HG03135 (cell line): ENCODE measurements around the gene PRICKLE1.

Experiments used
- ATAC-seq: cut with Tn5 transposase; IDR thresholded peaks from one replicate; pipeline ENCODE4 v1.9.1; 2021; ENCODE audit warnings: mild to moderate bottlenecking, moderate library complexity; ENCODE audit not compliant: unreplicated experiment

Gene PRICKLE1

DNA sequence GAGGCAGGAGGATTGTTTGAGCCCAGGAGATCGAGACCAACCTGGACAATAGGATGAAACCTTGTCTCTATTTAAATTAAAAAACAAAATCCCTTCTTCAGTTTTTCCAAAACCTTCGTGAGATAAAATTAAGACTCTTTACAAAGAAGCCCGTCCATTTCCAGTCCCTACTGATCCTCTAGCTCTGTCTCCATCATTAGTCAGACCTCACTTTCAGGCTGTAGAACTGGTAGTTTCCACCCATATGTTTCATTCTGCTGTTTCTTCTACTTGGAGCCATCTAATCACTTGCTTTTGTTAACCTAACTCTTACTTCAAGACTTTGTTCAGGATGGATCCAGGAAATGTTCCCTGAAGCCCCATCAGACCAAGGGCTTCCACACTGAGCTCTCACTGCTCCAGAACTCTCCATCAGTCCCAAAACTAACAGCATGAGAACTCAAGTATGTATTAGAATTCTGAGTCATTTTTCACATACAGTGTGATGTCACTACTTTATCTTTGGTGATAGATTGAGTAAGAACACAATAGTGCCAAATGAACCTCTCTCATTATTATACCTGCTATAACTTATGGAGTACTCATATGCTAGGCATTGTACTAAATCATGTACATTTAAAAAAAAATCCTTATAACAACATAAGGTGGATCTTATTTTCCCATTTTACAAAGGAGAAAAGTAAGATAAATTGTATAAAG is 90.8 kb downstream of the PRICKLE1 start:
- ATAC-seq: no peak

DNA sequence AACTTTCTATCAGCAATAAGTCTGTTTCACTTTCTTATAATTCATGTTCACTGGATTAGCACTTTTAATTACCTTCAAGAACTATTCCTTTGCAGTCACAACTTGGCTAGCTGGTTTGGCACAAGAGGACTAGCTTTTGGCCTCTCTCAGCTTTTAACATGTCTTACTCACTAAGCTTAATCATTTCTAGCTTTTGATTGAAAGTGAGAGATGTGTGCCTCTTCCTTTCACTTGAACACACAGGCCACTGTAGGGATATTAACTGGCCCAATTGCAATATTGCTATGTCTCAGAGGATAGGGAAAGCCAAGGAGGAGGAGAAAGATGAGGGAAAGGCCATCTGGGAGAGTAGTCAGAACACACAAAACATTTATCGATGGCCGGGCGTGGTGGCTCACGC is 92.7 kb downstream of the PRICKLE1 start:
- no peak for ATAC-seq

DNA sequence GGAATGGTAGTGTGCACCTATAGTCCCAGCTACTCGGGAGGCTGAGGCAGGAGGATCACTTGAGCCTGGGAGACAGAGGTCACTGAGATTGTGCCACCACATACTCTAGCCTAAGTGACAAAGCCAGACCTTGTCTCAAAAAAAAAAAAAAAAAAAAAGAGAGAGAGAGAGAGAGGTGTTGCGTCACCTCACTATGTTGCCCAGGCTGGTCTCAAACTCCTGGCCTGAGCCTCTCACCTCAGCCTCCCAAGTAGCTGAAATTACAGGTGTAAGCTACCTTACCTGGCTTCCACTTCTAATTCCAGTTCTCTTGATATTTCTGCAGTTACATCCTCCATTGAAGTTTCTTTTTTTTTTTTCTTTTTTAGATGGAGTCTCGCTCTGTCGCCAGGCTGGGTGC is 94.3 kb downstream of the PRICKLE1 start:
- ATAC-seq: no peak

DNA sequence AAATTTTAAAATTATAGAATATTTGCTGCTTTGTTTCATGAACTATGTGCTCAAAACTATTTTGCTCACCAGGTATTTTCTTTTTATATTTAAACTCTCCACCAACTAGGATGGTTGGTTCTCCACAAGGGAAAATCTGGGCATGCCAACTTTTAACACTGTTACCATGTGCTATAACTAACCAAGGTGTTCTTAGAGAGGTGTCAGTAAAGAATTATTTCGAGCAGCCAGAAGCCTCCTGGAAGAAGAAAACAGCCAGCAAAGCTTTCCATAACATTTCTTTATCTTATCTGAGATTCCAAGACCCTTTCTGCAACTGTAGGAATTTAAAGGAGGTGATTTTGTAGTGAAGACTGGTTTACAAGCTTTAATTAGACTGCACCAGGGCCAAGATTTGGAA is 97.3 kb downstream of the PRICKLE1 start:
- ATAC-seq: no peak

DNA sequence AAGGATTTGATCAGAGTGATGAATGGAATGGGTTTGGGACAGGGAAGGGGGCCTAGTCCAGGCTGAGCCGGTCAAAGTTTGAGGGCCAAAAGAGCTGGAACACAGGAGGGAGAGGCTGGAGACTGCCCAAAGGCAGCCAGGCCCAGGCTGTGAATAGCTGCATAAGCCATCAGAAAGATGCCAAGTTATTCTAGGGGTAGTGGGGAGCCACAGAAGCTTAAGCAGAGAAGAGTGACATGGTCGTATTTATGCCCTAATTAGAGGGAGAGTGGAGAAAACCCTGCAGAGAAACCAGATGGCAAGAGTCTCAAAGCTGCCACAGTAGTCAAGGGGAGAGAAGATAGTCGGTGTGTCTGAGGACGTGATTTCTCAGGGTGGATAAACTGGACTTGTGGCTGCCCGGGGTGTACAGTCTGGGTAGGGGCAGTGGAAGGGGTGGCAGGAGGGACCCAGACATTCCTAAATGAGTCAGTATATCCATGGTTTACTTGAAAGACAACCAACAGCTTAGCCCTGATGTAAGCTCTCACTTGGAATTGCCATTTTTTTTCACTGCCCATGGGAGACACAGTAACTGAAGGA is 99.2 kb downstream of the PRICKLE1 start:
- no peak for ATAC-seq

DNA sequence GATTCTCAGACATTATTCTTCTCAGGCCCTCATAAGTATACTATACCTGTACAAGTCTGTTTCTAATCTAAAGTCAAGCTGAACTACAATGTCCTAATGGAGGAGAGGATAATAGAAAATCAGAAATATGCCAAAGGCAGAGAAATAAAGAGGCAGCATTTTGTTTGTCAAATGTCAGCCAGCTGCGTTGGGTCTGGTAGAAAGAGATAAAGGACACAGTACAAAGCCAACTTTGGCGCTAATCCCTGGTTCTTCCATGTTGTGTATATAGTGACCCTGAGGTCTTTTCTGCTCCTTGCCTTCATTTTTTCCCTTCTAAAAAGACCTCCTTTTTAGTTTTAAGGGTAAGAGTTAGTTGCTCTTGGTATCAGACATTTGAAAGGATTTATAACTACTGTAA is 103.1 kb downstream of the PRICKLE1 start:
- ATAC-seq: no peak

DNA sequence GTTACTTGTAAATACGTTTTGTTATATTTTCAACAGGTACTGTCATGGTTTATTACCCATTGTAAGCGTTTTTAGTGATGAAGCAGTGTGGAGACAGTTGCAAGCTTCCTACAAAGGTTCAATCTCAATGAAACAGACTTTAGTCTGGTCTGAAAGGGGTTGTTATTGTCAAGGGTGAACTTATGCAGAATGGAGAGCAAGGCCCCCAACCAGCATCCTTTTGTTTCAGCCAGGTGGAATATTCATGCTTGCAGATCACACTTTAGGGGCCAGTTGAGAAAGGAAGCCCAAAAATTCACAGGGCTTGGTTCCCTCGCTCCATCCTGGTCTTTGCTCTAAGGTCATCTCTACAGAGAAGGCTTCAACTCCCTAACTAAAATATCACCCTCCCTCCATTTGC is 103.7 kb downstream of the PRICKLE1 start:
- no peak for ATAC-seq

DNA sequence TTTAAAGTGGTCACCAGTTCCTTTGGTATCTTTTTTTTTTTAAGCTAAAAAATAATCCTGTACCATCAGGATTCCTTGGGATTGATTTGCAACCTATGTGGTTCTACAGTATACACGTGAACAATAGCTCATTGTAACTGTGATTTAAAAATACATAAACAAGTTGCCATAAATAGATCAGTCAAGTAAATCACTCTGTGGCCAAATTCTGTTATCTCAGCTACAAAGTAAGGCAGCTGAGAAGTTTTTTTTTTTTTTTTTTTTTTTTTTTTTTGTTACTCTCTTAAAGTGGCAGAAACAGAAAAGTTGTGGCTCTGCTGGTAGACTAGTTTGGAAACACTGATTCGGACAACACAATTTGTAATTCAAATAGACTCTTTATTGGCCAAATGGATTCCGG is 104.5 kb downstream of the PRICKLE1 start:
- no peak for ATAC-seq

DNA sequence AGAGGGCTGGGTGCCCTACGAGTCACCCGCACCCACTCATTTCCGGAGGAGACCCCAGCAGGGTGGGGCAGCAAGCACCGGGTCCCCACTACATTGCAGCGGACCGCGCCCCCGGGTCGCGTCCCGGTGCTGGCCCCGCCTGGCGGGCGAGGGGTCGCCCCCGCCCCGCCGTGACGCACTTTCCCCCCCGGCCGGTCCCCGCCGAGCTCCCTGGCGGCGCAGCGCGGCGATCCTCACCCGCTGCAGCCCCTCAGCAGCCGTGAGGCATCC is 106.1 kb downstream of the PRICKLE1 start:
- ATAC-seq: peak; percentile 27

DNA sequence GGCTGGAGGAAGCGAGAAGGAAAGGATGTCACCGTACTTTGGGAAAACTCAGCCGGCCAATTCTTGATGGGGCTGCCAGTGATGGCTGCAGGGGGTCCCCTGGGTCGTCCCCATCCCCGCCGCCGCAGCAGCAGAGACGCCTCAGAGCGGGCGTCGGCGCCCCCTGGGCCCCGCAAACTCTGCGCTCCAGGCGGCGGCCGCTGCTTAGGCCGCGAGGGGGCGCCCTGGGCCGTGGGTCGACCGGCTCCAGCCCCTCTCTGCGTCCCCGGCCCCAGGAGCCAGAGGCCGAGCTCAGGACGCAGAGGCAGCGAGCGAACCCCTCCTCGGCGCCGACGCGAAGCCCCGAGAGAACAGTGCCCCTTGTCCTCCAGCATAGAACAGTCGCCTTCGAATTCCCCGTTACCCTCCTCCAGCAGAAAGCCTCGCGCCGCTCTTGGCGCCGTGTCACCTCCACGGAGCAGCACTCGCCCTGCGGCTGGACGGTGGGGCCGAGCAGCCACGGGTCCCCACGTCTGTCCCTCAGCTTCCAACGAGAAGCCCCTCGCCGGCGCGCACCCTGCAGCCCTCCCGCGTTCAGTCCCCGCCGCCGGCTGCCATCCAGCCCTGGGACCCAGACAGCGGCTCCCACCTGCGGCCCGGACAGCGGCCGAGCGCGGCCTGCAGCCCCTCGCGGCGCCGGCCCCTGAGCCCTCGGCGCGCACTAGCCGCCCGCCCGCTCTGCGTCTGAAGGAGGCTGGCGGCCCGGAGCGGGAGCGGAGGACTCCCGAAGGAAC is 106.6 kb downstream of the PRICKLE1 start:
- peak; percentile 76 for ATAC-seq

DNA sequence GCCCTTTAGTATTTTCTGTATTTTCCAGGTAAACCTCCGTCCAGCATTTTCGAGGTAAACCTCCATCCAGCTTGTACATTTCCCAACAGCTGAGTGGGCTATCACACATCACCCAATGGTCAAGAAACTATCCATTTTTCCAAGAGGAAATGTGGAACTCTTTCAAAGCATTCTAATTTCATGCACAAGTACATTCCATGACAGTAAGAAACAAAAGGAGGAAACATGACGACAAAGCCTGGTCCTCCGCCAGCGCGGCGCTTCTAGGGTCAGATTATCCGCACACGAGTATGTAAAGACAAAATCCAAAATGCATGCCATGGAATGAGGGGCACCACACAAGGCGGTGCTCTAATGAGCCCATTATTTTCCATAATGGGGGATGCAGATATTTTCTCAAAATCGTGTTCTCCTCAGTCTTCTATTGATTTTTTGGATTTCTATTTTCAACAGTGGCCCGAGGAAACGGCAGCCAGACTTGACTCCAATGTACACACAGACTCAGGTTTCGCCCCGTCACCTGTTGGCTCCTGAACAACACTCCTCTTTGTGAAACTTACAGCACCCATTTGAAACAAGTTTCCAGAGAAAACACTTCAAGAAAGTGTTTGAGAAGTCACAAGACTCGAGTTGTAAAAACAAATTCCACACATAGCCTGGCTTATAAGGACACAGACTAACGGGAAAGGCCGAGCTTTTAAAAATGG is 107.4 kb downstream of the PRICKLE1 start:
- ATAC-seq: no peak

DNA sequence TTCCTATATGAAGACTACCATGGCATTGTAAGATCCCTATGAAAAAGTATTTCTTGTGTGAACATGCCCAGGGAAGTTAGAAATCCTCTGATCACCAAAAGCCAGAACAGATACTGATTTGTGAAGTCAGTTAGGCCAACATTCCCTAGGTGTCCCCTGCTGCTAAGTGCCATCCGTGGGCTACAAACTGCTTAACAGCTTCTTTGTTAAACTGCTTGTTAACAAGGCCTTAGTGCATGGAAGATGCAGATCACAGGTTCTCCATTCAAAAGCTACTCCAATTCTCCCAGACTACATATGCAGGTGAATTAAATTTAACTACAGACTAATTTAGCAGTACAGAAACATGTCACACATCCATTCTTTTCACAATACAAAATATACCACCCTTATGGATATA is 108.2 kb downstream of the PRICKLE1 start:
- no peak for ATAC-seq

DNA sequence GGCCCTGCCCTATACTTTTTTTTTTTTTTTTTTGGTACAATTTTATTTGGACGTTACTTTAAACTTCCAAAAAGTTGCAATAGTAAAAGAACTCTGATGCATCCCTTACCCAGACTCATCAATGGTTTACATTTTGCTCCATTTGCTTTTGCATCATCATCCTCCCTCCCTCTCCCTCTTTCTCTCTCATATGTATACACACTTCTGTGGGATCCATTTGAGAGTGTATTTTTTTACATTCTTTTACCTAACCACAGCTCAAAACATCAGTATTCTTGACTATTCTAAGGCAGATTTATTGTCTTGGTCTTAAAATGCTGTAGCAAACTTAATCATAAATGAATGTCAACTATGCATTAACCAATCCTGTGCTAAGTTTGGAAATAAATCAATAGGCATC is 111.6 kb downstream of the PRICKLE1 start:
- no peak for ATAC-seq

DNA sequence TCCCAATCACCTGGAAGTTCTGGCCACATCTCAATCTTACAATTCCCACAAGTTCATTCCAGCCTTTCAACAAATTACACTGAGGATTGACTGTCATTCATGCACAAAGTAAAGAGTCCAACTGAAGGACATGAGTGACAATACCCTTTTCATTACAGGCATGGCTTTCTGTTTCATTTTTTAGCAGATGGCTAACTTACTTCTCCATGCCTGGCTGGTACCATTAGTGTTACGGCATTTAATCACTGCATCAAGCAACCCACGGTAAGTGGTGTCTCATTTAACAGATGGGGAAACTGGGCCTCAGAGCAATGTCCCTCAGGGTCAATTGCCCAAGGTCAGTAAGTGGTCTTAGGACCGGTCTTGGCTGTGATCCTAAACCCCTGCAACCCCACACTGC is 114.4 kb downstream of the PRICKLE1 start:
- peak; percentile 41 for ATAC-seq

DNA sequence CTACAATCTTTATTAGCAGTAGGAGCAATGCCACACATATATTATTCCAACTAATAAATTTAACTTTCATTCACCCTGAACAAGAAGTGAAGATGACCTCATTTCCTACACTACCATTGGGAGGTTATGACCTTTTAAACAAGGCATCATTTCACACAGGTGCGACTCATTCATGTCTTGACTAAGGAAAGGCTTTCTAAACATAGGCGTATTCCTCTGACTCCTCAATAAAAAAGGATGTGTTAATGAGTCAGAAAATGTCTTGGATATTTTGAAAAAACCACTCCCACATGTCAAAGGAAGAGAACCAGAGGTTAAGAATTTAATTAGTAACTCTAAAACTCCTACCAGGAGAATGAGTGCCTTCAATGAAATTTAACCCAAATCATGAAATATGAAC is 115.2 kb downstream of the PRICKLE1 start:
- ATAC-seq: no peak

DNA sequence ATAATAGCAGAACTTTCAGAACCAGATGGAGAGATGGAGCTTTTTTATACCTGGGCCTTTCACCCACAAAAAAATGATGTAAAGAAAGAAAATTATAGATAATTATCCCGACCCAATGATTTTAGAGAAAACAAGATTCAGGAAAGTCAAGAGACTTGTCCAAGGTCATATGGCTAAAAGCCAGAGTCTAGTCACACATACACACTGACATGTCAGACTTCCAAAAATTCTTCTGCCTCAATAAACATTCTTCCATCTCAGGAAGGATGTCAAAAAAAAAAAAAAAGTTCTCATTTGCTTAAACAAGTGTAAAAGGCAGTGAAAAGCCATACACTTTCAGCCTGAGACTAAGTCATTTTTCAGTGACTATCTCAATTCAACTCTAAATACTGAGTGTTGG is 116.0 kb downstream of the PRICKLE1 start:
- no peak for ATAC-seq

DNA sequence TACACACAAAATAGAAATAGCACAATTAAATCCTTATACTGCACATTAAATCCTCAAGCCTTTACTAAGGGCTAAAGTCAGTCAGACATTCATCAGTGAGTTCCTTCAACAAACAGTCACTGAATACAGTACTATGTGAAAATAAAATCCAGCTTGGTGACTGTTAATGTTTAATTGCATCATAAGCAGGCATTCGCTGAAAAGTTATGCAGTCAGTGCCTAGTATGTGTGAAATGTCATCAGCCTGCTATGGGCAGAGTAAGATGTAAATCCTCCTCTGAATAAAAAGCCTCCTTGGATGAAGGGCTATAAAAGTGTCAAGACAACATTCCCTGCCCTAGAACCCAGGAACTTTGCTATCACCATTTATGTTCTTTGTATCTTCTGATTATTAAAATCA is 116.4 kb downstream of the PRICKLE1 start:
- ATAC-seq: no peak

DNA sequence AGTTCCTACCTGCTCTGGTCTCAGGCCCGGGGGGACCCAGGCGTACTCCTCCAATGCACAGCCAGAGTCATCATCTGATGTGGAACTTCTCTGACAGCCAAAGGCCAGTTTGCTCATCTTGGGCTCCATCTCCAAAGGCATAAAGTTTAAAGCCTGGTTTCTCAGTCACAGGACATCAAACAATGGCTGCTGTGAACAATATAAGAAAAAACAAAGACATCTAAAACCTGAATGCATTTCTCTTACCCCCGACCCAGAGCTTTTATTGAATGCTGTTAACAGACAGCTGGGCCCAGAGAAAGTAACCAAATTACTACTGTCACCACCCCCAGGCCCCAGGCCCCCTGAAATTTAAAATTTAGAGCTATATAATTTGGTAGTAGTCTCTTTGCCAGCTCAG is 117.2 kb downstream of the PRICKLE1 start:
- no peak for ATAC-seq

DNA sequence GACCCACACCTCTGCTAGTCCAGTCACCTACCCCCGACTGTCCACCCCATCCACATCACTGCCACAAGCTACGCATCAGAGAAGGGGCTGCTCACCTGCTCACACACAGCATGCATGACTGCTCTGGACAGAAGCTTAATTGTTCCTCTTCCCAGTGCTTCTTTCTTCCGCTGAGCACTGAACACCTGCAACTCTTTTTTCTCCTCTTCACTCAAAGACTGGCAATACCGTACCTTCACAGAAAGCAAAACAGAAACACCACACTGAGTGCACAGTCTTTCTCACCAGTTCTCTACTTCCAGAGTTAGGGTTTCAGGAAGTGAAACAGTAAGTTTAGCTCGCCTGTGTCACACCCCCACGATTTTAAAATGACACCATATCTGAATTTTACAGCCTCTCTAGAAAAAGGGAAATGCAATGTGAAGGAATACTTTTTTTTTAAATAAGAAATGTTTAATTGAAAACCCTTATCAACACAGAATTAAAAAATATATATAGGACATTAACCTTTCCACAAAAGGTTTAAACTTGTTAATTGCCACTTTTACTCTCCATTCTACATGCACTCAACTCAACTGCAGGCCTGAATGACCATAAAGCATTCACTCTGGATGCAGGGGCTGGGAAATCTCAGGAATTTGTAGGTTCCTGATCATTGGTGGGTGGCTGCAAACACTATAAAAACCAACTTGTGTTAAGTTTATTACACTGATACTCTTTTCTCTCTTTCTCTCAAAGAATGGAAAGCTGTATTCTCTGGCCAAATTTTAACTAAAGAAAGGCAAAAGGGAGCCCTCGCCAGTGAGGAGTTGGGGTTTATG is 120.0 kb downstream of the PRICKLE1 start:
- peak; percentile 98 for ATAC-seq

DNA sequence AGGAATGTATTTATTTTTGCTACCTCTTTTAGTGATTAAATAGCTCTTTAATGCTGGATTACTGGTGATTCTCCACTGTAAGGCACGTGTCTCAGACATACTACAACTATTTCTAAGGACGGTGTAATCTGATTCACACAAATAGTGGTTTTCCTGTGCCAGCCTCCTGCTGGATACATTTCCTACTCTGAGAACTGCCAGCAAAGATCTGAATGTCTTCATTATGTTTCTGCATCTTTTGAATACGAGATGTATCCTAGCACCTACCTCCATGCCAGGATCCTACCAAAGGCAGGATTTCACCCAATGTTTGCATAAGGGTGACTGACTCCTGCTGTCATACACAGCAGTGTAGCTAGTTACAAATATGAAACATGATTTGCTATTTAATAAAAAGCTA is 120.6 kb downstream of the PRICKLE1 start:
- ATAC-seq: peak; percentile 7

DNA sequence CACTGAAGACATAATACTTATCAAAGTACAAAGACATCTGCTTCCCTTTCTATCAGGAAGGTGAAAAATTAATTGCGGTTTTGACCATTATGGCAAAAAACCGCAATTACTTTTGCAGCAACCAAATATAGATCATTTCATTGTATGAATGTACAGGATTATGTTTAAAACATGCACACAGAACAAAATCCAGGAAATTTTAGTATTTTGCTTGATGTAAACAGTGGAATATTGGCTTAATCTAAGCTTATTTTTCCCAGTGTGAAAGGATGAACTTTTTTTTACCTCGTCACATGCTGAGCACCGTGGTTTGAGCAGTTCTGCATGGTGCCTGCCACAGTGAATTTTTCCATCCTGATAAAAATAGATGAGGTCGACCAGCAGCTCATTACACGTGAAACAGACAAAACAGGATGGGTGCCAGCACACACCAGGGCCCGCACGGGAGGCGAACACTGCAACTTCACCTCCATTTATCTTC is 121.2 kb downstream of the PRICKLE1 start:
- no peak for ATAC-seq
